Caco-2 (cell line): ENCODE data around the gene TBC1D8. TPM values are rescaled to one million over a fixed set of nuclear protein-coding genes. Genes with fewer than 3 reads are reported as not detected.

Source experiments
- BruUV-seq: library from RNA; stranded (reverse); fragments of 400-500 nt; replicated peaks from 2 replicates; lab custom pipeline; 2021; lab: Mats Ljungman, UMichigan
- CTCF ChIA-PET: fragments of 300-600 bp; sonication (Branson Sonifier 250); formaldehyde crosslinking; loops from one replicate; lab custom pipeline; 2022; ENCODE audit warnings: antibody characterized with exemption; lab: Charles Lee
- POLR2A ChIA-PET: fragments of 300-600 bp; sonication (Branson Sonifier 250); formaldehyde crosslinking; loops from one replicate; lab custom pipeline; 2022; ENCODE audit warnings: antibody characterized with exemption; lab: Charles Lee
- DNase-seq, 2 experiments: peaks; one replicate each; pipeline versions ENCODE4 v3.0.0 to v3.0.0-alpha.2; 2020 to 2022
- H3K27me3 ChIP-seq: replicated peaks from 2 replicates; pipeline ENCODE4 v1.6.0; 2011; ENCODE audit warnings: low read length; ENCODE audit not compliant: control insufficient read depth, insufficient read depth
- H3K36me3 ChIP-seq: 2 replicates; pipeline ENCODE4 v1.5.1; 2011; ENCODE audit warnings: low read length; ENCODE audit not compliant: control insufficient read depth, insufficient read depth
- H3K4me1 ChIP-seq: fragments of 250-450 bp; sonication (Bioruptor Pico); 2 replicates; pipeline ENCODE4 v1.5.1; 2020; ENCODE audit warnings: mild to moderate bottlenecking
- H3K4me3 ChIP-seq: 2 replicates; pipeline ENCODE4 v1.5.1; 2011; ENCODE audit warnings: low read depth, mild to moderate bottlenecking, control low read depth, low read length
- H3K9me3 ChIP-seq: fragments of 250-450 bp; sonication (Bioruptor Pico); 2 replicates; pipeline ENCODE4 v1.5.1; 2020; ENCODE audit warnings: mild to moderate bottlenecking, moderate library complexity
- H3K27ac Mint-ChIP-seq: one replicate; pipeline ENCODE4 v1.8.0; 2022; ENCODE audit warnings: mixed read lengths; ENCODE audit not compliant: unreplicated experiment
- H3K27me3 Mint-ChIP-seq: one replicate; pipeline ENCODE4 v1.8.0; 2022; ENCODE audit warnings: mixed read lengths; ENCODE audit not compliant: insufficient read depth, unreplicated experiment
- H3K36me3 Mint-ChIP-seq: one replicate; pipeline ENCODE4 v1.8.0; 2022; ENCODE audit warnings: mild to moderate bottlenecking, mixed read lengths; ENCODE audit not compliant: insufficient read depth, unreplicated experiment
- H3K4me1 Mint-ChIP-seq: one replicate; pipeline ENCODE4 v1.8.0; 2022; ENCODE audit warnings: low read depth, mixed read lengths; ENCODE audit not compliant: unreplicated experiment
- H3K4me3 Mint-ChIP-seq: one replicate; pipeline ENCODE4 v1.8.0; 2022; ENCODE audit warnings: mild to moderate bottlenecking, moderate library complexity, mixed read lengths; ENCODE audit not compliant: unreplicated experiment
- H3K9me3 Mint-ChIP-seq: one replicate; pipeline ENCODE4 v1.8.0; 2022; ENCODE audit warnings: mixed read lengths; ENCODE audit not compliant: unreplicated experiment
- CTCF ChIP-seq, 2 experiments: fragments of 200-600 bp in 1 of 2; IDR thresholded peaks; 1 replicate in 1 of 2; 2 replicates in 1 of 2; pipeline versions ENCODE4 v1.5.1 to v1.8.0; 2011 to 2022; ENCODE audit warnings: antibody characterized with exemption in 1 of 2, control low read depth in 1 of 2, inconsistent platforms in 1 of 2, low read depth in 1 of 2, low read length in 1 of 2, mild to moderate bottlenecking in 1 of 2, moderate library complexity in 1 of 2; ENCODE audit not compliant: insufficient read depth in 1 of 2, severe bottlenecking in 1 of 2, unreplicated experiment in 1 of 2
- intact Hi-C: fragments of 100-400 bp; cut with micrococcal nuclease; formaldehyde crosslinking; loops from one replicate; pipeline ENCODE4 v1.10.0; 2022; ENCODE audit not compliant: unreplicated experiment
- total RNA-seq: library from RNA; stranded (reverse); gene quantifications from 2 replicates; pipeline ENCODE4 v1.2.3, GENCODE V29; 2022

The TBC1D8 gene
- total RNA-seq, 1 experiment from 2014 or later, result 29.5 TPM

DNA sequence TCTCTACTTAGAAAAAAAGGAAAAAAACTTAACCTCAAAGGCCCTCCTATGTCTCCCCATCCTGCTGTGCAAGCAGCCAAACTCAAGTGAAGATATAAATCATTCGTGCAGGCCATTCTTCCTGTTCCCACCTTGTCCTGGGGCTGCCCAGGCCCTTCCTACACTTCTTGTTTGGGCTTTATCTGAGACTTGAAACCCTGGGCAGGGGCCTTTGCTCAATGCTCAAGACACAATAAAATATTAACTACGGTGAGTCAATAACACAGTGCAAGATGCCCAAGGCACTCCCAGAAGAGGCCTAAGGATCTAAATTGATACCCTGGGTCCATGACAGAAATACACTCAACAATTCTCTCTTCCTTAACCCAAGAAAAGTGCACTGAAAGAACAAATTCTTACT, 67.6 kb downstream of the TBC1D8 start:
- TF ChIP-seq CTCF (IDR thresholded peaks at IDR 0.05; ENCODE audit: insufficient read depth in 1 of 2, low read depth in 1 of 2, low read length in 1 of 2, severe bottlenecking in 1 of 2, unreplicated experiment in 1 of 2), result no peak
- DNase-seq, result no peak
- Histone ChIP-seq H3K27me3 (no peaks in the 10 kb centered on the region), H3K4me1 (peaks cover 5% of the 10 kb centered on the region), H3K4me3 (no peak overlapping the region), H3K36me3 (no peaks in the 10 kb centered on the region), H3K9me3 (no peaks in the 10 kb centered on the region)
- H3K27ac Mint-ChIP-seq, result no peak overlapping the region
- CTCF ChIA-PET, result no interaction called here
- no peaks in the 10 kb centered on the region for H3K9me3 Mint-ChIP-seq
- intact Hi-C loops, result no loop called here
- no peak overlapping the region for H3K4me3 Mint-ChIP-seq
- H3K4me1 Mint-ChIP-seq, result no peaks in the 10 kb centered on the region
- no peaks in the 10 kb centered on the region for H3K27me3 Mint-ChIP-seq
- no TSS peak for BruUV-seq
- POLR2A ChIA-PET, result no interaction called here
- H3K36me3 Mint-ChIP-seq, result peaks cover 23% of the 10 kb centered on the region

GRCh38 chr2:101082998-101083397, 68.2 kb downstream of the TBC1D8 start:
- no peaks in the 10 kb centered on the region for H3K9me3 Mint-ChIP-seq
- intact Hi-C loops, result no loop called here
- H3K36me3 ChIP-seq, result no peaks in the 10 kb centered on the region

GRCh38 chr2:101081375-101081907, 69.7 kb downstream of the TBC1D8 start:
- peaks cover 5% of the 10 kb centered on the region for H3K4me1 ChIP-seq
- no peak for TF ChIP-seq CTCF (IDR thresholded peaks at IDR 0.05; ENCODE audit: insufficient read depth in 1 of 2, low read depth in 1 of 2, low read length in 1 of 2, severe bottlenecking in 1 of 2, unreplicated experiment in 1 of 2)
- Mint-ChIP-seq H3K4me1 (no peaks in the 10 kb centered on the region), H3K9me3 (no peaks in the 10 kb centered on the region), H3K27me3 (no peaks in the 10 kb centered on the region), H3K4me3 (no peak overlapping the region), H3K36me3 (peaks cover 18% of the 10 kb centered on the region), H3K27ac (no peak overlapping the region)
- H3K36me3 ChIP-seq, result no peaks in the 10 kb centered on the region
- intact Hi-C loops, result no loop called here
- DNase-seq, result no peak
- no peak overlapping the region for H3K4me3 ChIP-seq
- ChIA-PET CTCF (no interaction called here), POLR2A (no interaction called here)
- BruUV-seq, result no TSS peak
- no peaks in the 10 kb centered on the region for H3K9me3 ChIP-seq
- H3K27me3 ChIP-seq, result no peaks in the 10 kb centered on the region

More at GRCh38 chr2:101082998-101083397, 68.2 kb downstream of the TBC1D8 start:
- H3K27me3 ChIP-seq, result no peaks in the 10 kb centered on the region
- TF ChIP-seq CTCF (IDR thresholded peaks at IDR 0.05; ENCODE audit: insufficient read depth in 1 of 2, low read depth in 1 of 2, low read length in 1 of 2, severe bottlenecking in 1 of 2, unreplicated experiment in 1 of 2), result no peak
- Mint-ChIP-seq H3K27ac (no peak overlapping the region), H3K27me3 (no peaks in the 10 kb centered on the region), H3K4me1 (no peaks in the 10 kb centered on the region), H3K36me3 (peaks cover 18% of the 10 kb centered on the region), H3K4me3 (no peak overlapping the region)
- DNase-seq, result no peak
- H3K4me1 ChIP-seq, result peaks cover 5% of the 10 kb centered on the region
- H3K4me3 ChIP-seq, result no peak overlapping the region
- H3K9me3 ChIP-seq, result no peaks in the 10 kb centered on the region
- ChIA-PET POLR2A (no interaction called here), CTCF (no interaction called here)
- no TSS peak for BruUV-seq
